HG03066 (cell line): ENCODE data around the gene HPS4.
"Not testable (repeated sequence)": the region's sequence is repeated elsewhere in the genome, so short reads cannot be mapped to it uniquely, and the experiment has no call there.

Source experiments
- ATAC-seq: cut with Tn5 transposase; IDR thresholded peaks from one replicate; pipeline ENCODE4 v1.9.1; 2021; ENCODE audit warnings: low read depth; ENCODE audit not compliant: unreplicated experiment

Gene HPS4

DNA sequence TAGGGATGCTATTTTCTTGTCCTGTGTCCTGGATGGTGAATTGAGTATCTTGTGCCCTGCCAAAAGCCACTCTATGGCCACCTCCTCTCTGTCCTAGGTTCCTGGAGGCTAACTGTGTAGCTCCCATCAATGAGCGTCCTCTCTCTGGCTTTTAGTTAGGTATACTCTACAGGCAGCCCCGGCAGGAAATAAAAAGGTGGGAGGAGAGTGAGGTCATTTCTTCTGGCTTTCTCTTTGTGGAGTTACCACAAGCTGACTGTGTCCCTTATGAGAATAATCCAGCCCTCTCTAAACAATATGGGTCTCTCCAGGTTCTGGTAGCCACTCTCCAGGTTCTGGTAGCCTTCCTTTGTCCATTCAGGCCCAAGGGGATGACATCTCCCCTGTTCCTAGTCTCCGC, 66.2 kb downstream of the HPS4 start:
- ATAC-seq: no peak

GRCh38 chr22:26416670-26417276, 66.8 kb downstream of the HPS4 start:
- no peak for ATAC-seq

- ATAC-seq: no peak
These were observed 67.3 kb downstream of the HPS4 start for GRCh38 chr22:26416256-26416655.

DNA sequence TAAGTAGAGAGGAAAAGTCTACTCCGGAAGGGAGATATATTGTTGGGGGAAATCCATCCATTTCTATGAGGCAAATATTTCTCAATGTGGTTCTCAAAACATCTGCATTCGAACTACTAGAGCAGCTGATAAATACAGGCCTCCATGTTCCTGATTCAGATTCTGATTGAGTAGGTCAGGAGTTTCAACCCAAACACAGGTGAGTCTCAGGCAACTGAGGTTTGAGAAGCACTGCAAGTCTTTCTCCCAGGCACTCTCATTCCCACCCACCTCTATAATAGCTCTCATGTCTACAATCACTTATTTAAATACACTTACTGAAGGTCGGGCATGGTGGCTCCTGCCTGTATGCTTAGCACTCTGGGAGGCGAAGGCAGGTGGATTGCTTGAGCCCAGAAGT, 69.2 kb downstream of the HPS4 start:
- no peak for ATAC-seq

DNA sequence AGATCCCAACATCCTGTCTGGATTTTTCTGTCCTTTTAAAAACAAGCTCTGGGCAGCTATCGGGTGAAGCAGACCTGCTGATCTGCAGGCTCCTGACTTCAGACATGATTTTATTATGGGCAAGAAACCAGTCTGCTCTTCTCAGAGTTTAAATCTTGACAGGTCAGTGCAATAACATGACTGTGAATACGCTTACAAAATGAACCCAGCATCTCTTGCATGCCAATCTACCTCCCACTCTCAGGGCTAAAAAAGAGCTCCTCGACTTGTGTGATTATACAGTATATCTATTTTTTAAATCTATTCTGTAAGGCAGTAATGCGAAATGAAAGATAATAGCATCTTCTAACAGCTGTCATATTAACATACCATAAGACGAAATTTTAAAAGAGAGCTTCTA, 73.2 kb downstream of the HPS4 start:
- no peak for ATAC-seq

DNA sequence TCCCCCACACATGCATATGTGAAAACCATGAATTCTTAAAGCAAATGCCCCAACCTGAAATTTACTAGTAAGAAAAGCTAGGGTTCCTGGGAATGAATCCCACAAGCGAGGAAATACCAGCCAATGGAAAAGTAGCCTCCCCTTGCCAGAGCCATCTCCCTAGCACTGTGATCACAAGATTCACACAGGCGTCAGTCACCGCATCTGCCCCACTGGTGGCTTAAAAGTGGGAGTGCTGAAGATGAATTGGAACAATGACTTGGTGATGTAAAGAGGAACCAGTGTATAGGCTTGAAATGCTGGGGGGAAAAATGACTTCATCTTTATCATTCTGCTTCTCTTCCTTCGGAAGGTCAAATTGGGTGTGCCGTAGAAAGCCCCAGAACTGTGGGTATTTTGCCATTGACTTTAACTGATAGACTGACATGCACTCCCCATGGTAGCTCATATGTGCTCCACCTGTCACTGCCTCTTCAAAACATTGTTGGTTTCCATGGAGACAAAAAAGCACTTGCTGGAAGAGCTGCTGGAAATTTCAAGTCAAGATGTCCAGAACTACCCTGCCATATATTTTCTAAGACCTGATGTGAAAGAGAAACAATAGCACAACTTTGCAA, 73.8 kb downstream of the HPS4 start:
- no peak for ATAC-seq

DNA sequence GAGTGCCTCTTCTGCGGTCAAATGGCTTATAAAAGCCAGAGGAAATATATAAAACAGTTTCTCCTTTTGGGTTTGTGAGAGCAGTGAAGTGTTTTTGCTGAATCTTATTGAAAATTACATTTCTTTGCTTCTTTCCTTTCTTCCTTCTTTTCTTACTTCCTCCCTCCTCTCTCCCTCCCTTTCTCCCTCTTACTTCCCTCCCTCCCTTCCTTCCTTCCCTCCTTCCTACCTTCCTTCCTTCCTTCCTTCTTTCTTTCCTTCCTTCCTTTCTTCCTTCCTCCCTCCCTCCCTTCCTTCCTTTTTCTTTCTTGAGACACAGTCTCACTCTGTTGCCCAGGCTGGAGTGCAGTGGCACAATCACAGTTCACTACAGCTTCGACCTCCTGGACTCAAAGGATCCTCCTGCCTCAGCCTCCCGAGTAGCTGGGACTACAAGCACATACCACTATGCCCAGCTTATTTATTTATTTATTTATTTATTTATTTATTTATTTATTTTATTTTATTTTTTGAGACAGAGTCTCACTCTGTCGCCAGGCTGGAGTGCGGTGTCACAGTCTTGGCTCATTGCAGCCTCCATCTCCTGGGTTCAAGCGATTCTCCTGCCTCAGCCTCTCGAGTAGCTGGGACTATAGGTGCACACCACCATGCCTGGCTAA, 74.9 kb downstream of the HPS4 start:
- not testable (repeated sequence) for ATAC-seq

GRCh38 chr22:26406118-26406517, 77.5 kb downstream of the HPS4 start:
- ATAC-seq: no peak

GRCh38 chr22:26404851-26405421, 78.6 kb downstream of the HPS4 start:
- no peak for ATAC-seq

GRCh38 chr22:26401726-26402125, 81.9 kb downstream of the HPS4 start:
- ATAC-seq: no peak
